ENCODE measurements around the gene RPS5. TPM values are rescaled to one million over a fixed set of nuclear protein-coding genes. Genes with fewer than 3 reads are reported as not detected.

The RPS5 gene
- total and polyA plus RNA-seq, 2 donors (not counting 1 experiment from before 2014, with no cell fraction given), result 1,173 to 2,126 TPM

DNA sequence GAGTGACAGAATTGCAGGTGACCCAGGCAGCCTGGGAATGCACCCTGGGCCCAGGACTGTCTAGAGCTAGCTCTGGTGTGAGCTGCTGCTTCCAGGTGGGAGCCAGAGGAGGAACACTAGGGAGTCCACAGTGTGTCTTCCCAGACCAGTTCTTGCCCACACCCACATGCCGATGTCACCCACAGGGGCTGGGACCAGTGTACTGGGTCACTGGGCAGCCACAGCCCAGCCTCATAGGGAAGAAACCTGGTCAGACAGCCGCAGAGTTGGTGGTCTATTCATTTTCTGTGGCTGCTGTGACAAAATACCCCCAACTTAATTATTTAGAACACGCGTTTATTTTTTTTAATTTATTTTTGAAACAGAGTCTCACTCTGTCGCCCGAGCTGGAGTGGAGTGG, 11.5 kb downstream of the RPS5 start:
- DNase-seq (ENCODE audit: low read depth in 2 of 2), result no peak
- no peak overlapping the region for H3K9ac ChIP-seq (ENCODE audit: insufficient read depth, low read length)

DNA sequence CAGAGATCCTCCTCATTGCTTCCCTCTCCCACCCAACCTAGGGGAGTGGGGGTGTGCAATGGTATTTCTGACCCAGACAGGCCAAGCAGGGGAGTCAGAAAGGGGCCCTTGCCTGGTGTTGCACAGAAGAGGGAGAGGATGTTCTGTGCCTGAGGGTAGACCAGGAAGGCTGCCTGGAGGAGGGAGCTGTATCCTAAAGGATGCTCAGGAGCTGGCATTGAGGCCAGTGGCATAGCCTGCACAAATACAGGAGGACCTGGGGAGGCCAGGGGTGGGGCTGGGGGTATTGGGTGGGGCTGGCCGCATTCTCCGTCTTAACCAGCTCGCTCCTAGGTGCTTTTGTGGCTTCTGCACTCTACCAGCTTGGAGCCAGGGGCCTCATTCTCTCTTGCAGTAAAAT, 12.8 kb downstream of the RPS5 start:
- TF ChIP-seq, protein P1, sequence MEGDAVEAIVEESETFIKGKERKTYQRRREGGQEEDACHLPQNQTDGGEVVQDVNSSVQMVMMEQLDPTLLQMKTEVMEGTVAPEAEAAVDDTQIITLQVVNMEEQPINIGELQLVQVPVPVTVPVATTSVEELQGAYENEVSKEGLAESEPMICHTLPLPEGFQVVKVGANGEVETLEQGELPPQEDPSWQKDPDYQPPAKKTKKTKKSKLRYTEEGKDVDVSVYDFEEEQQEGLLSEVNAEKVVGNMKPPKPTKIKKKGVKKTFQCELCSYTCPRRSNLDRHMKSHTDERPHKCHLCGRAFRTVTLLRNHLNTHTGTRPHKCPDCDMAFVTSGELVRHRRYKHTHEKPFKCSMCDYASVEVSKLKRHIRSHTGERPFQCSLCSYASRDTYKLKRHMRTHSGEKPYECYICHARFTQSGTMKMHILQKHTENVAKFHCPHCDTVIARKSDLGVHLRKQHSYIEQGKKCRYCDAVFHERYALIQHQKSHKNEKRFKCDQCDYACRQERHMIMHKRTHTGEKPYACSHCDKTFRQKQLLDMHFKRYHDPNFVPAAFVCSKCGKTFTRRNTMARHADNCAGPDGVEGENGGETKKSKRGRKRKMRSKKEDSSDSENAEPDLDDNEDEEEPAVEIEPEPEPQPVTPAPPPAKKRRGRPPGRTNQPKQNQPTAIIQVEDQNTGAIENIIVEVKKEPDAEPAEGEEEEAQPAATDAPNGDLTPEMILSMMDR (conservative IDR thresholded peaks at IDR 0.05 in 1 of 2, IDR thresholded peaks at IDR 0.05 in 1 of 2; ENCODE audit: low read depth in 1 of 2, low read length in 2 of 2), result no peak
- no peak for TF ChIP-seq EZH2 (IDR thresholded peaks at IDR 0.05; ENCODE audit: low read length, missing control alignments)
- Histone ChIP-seq H4K20me1 (ENCODE audit: control insufficient read depth, extremely low read depth, insufficient read depth, low read length) (no peaks in the 10 kb centered on the region), H3K27ac (ENCODE audit: insufficient read depth, low read length) (no peak overlapping the region), H3K27me3 (ENCODE audit: control insufficient read depth, insufficient read depth, low read length) (no peaks in the 10 kb centered on the region), H3K36me3 (ENCODE audit: control insufficient read depth, insufficient read depth, low read length) (peaks cover 3% of the 10 kb centered on the region), H3K4me1 (ENCODE audit: control insufficient read depth, extremely low read depth, insufficient read depth, low read length) (peaks cover 4% of the 10 kb centered on the region), H2AFZ (ENCODE audit: low read length) (no peak overlapping the region), H3K9ac (ENCODE audit: insufficient read depth, low read length) (no peak overlapping the region), H3K79me2 (ENCODE audit: control insufficient read depth, insufficient read depth, low read length) (no peaks in the 10 kb centered on the region), H3K4me2 (ENCODE audit: extremely low read depth, insufficient read depth, low read length) (peak overlapping the region; percentile 76), H3K4me3 (replicated peaks in 1 of 4; ENCODE audit: control extremely low read depth in 1 of 4, insufficient read depth in 1 of 4, low read depth in 3 of 4, low read length in 4 of 4) (no peak overlapping the region), H3K9me3 (ENCODE audit: control insufficient read depth, insufficient read depth, low read depth, low read length) (no peaks in the 10 kb centered on the region)
- DNase-seq (ENCODE audit: low read depth in 2 of 2), result no peak

More for the DNA sequence above, 11.5 kb downstream of the RPS5 start:
- H3K36me3 ChIP-seq (ENCODE audit: control insufficient read depth, insufficient read depth, low read length), result peaks cover 12% of the 10 kb centered on the region
- no peak overlapping the region for H3K4me3 ChIP-seq (replicated peaks in 1 of 4; ENCODE audit: control extremely low read depth in 1 of 4, insufficient read depth in 1 of 4, low read depth in 3 of 4, low read length in 4 of 4)
- H3K27me3 ChIP-seq (ENCODE audit: control insufficient read depth, insufficient read depth, low read length), result no peaks in the 10 kb centered on the region
- H3K4me2 ChIP-seq (ENCODE audit: extremely low read depth, insufficient read depth, low read length), result no peak overlapping the region
- H3K27ac ChIP-seq (ENCODE audit: insufficient read depth, low read length), result no peak overlapping the region
- H2AFZ ChIP-seq (ENCODE audit: low read length), result no peak overlapping the region
- no peak for TF ChIP-seq EZH2 (IDR thresholded peaks at IDR 0.05; ENCODE audit: low read length, missing control alignments)
- TF ChIP-seq, protein P1 (conservative IDR thresholded peaks at IDR 0.05 in 1 of 2, IDR thresholded peaks at IDR 0.05 in 1 of 2; ENCODE audit: low read depth in 1 of 2, low read length in 2 of 2), result no peak
- H3K4me1 ChIP-seq (ENCODE audit: control insufficient read depth, extremely low read depth, insufficient read depth, low read length), result peaks cover 4% of the 10 kb centered on the region
- no peaks in the 10 kb centered on the region for H3K79me2 ChIP-seq (ENCODE audit: control insufficient read depth, insufficient read depth, low read length)
- no peaks in the 10 kb centered on the region for H4K20me1 ChIP-seq (ENCODE audit: control insufficient read depth, extremely low read depth, insufficient read depth, low read length)
- no peaks in the 10 kb centered on the region for H3K9me3 ChIP-seq (ENCODE audit: control insufficient read depth, insufficient read depth, low read depth, low read length)

DNA sequence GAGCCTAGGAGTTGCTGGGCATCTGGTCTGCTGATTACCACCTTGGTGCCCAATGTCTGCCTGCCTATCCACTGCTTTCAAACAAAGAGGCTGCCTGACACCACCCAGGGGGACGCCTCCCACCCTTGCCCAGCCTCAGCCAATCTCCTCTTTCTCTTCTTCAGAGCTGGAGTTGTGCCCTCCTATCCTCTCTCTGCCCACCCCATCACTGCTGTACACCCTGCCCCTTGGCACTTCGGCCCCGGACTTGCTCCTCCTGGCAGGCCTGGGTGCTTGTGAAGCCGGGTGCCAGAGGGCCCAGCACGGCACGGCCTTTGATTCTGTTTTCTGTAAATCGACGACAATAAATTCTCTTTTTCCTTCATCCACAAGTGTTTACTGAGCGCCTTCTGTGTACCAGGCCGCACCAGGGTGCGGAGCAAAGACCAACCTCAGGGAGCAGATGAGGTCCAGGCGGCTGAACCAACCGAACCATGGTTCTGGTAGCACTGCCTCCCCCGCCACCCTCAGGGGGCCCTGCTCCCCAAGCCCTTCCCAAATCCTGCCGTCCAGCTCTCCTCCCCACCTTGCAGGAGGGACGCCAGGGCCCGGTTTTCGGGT, 13.3 kb downstream of the RPS5 start:
- H3K27ac ChIP-seq (ENCODE audit: insufficient read depth, low read length), result peak overlapping the region; percentile 43
- peaks cover 4% of the 10 kb centered on the region for H3K4me1 ChIP-seq (ENCODE audit: control insufficient read depth, extremely low read depth, insufficient read depth, low read length)
- no peaks in the 10 kb centered on the region for H3K27me3 ChIP-seq (ENCODE audit: control insufficient read depth, insufficient read depth, low read length)
- no peaks in the 10 kb centered on the region for H3K9me3 ChIP-seq (ENCODE audit: control insufficient read depth, insufficient read depth, low read depth, low read length)
- no peak for DNase-seq (ENCODE audit: low read depth in 2 of 2)
- peak overlapping the region; percentile 76 for H3K4me2 ChIP-seq (ENCODE audit: extremely low read depth, insufficient read depth, low read length)
- no peaks in the 10 kb centered on the region for H3K79me2 ChIP-seq (ENCODE audit: control insufficient read depth, insufficient read depth, low read length)
- no peaks in the 10 kb centered on the region for H4K20me1 ChIP-seq (ENCODE audit: control insufficient read depth, extremely low read depth, insufficient read depth, low read length)
- TF ChIP-seq, protein P1 (conservative IDR thresholded peaks at IDR 0.05 in 1 of 2, IDR thresholded peaks at IDR 0.05 in 1 of 2; ENCODE audit: low read depth in 1 of 2, low read length in 2 of 2), result no peak
- TF ChIP-seq EZH2 (IDR thresholded peaks at IDR 0.05; ENCODE audit: low read length, missing control alignments), result no peak
- H3K9ac ChIP-seq (ENCODE audit: insufficient read depth, low read length), result peak overlapping the region; percentile 48
- H2AFZ ChIP-seq (ENCODE audit: low read length), result peak overlapping the region; percentile 76
- H3K4me3 ChIP-seq (replicated peaks in 1 of 4; ENCODE audit: control extremely low read depth in 1 of 4, insufficient read depth in 1 of 4, low read depth in 3 of 4, low read length in 4 of 4), result peak overlapping the region; percentile 30 to 73 (median 56)
- H3K36me3 ChIP-seq (ENCODE audit: control insufficient read depth, insufficient read depth, low read length), result no peaks in the 10 kb centered on the region

Measured in fibroblast of lung (primary cell).